NK-92 (cell line): ENCODE data around the gene CLNK.

Experiments
- DNase-seq: peaks from one replicate; lab custom pipeline; 2025; ENCODE audit not compliant: unreplicated experiment; lab: John Stamatoyannopoulos, UW

The CLNK gene

GRCh38 chr4:10684631-10685030 is at the start of gene CLNK:
Gene CLNK, minus strand, starts transcription at chr4:10684768. Its CDS starts 16,899 bp downstream, at chr4:10667869.
- DNase-seq = no peak

GRCh38 chr4:10733481-10734062 is 49.0 kb upstream of the CLNK start:
- no peak for DNase-seq

- DNase-seq = no peak
These were observed 48.4 kb upstream of the CLNK start for GRCh38 chr4:10732914-10733415.

GRCh38 chr4:10732235-10732913 is 47.8 kb upstream of the CLNK start:
- DNase-seq = no peak

GRCh38 chr4:10731690-10732089 is 47.1 kb upstream of the CLNK start:
- no peak for DNase-seq

- no peak for DNase-seq
These were observed 46.6 kb upstream of the CLNK start for GRCh38 chr4:10731162-10731561.

GRCh38 chr4:10730590-10730989 is 46.0 kb upstream of the CLNK start:
- DNase-seq = no peak

GRCh38 chr4:10730019-10730418 is 45.5 kb upstream of the CLNK start:
- DNase-seq = no peak

GRCh38 chr4:10729366-10729765 is 44.8 kb upstream of the CLNK start:
- DNase-seq = no peak

- no peak for DNase-seq
These were observed 43.4 kb upstream of the CLNK start for GRCh38 chr4:10728016-10728415.

- no peak for DNase-seq
These were observed 42.7 kb upstream of the CLNK start for GRCh38 chr4:10727140-10727880.

- DNase-seq = no peak
These were observed 38.4 kb upstream of the CLNK start for GRCh38 chr4:10722957-10723356.

GRCh38 chr4:10721616-10722015 is 37.0 kb upstream of the CLNK start:
- no peak for DNase-seq

GRCh38 chr4:10716163-10716562 is 31.6 kb upstream of the CLNK start:
- DNase-seq = no peak

GRCh38 chr4:10715696-10716095 is 31.1 kb upstream of the CLNK start:
- no peak for DNase-seq

- DNase-seq = no peak
These were observed 30.6 kb upstream of the CLNK start for GRCh38 chr4:10715135-10715534.

GRCh38 chr4:10713591-10713990 is 29.0 kb upstream of the CLNK start:
- no peak for DNase-seq

- DNase-seq = no peak
These were observed 21.7 kb upstream of the CLNK start for GRCh38 chr4:10706236-10706635.

- DNase-seq = no peak
These were observed 19.9 kb upstream of the CLNK start for GRCh38 chr4:10704430-10704810.

GRCh38 chr4:10703766-10704429 is 19.3 kb upstream of the CLNK start:
- no peak for DNase-seq

- DNase-seq = no peak
These were observed 18.6 kb upstream of the CLNK start for GRCh38 chr4:10703156-10703555.
